Nephron (organoid): ENCODE results near the gene DNAJB14.

Source experiments
- H3K27ac Mint-ChIP-seq, 3 experiments: 2 replicates each; pipeline ENCODE4 v1.8.0; 2020; ENCODE audit warnings: mixed read lengths in 3 of 3, mild to moderate bottlenecking in 2 of 3, moderate library complexity in 1 of 3
- H3K27me3 Mint-ChIP-seq: 2 replicates; pipeline ENCODE4 v1.8.0; 2021; ENCODE audit warnings: low read depth, mild to moderate bottlenecking, moderate library complexity, mixed read lengths
- H3K36me3 Mint-ChIP-seq: 2 replicates; pipeline ENCODE4 v1.8.0; 2020; ENCODE audit warnings: low read depth, mixed read lengths
- H3K4me1 Mint-ChIP-seq: 2 replicates; pipeline ENCODE4 v1.8.0; 2020; ENCODE audit warnings: mixed read lengths
- H3K4me3 Mint-ChIP-seq, 3 experiments: 2 replicates each; pipeline ENCODE4 v1.8.0; 2020; ENCODE audit warnings: mild to moderate bottlenecking in 3 of 3, mixed read lengths in 3 of 3, moderate library complexity in 2 of 3
- H3K9me3 Mint-ChIP-seq: 2 replicates; pipeline ENCODE4 v1.8.0; 2020; ENCODE audit warnings: mixed read lengths
- CTCF ChIP-seq, 3 experiments: fragments of 200-600 bp; sonication (generic); IDR thresholded peaks; one replicate each; pipeline ENCODE4 v1.5.0; 2021; ENCODE audit warnings: antibody characterized with exemption in 3 of 3; ENCODE audit not compliant: unreplicated experiment in 3 of 3

Gene DNAJB14

GRCh38 chr4:99885687-99886086 is 60.7 kb downstream of the DNAJB14 start:
- Mint-ChIP-seq H3K4me3 (no peak overlapping the region), H3K27me3 (no peaks in the 10 kb centered on the region), H3K4me1 (no peaks in the 10 kb centered on the region), H3K27ac (no peak overlapping the region), H3K9me3 (no peaks in the 10 kb centered on the region), H3K36me3 (peaks cover 11% of the 10 kb centered on the region)
- no peak for TF ChIP-seq CTCF (IDR thresholded peaks at IDR 0.05; ENCODE audit: unreplicated experiment in 3 of 3)

GRCh38 chr4:99885063-99885664 is 61.3 kb downstream of the DNAJB14 start:
- Mint-ChIP-seq H3K4me1 (no peaks in the 10 kb centered on the region), H3K27ac (no peak overlapping the region), H3K9me3 (no peaks in the 10 kb centered on the region), H3K36me3 (peaks cover 16% of the 10 kb centered on the region), H3K27me3 (no peaks in the 10 kb centered on the region), H3K4me3 (no peak overlapping the region)
- TF ChIP-seq CTCF (IDR thresholded peaks at IDR 0.05; ENCODE audit: unreplicated experiment in 3 of 3) = peak; percentile 46 to 66 (median 49)

GRCh38 chr4:99879458-99879857 is 67.0 kb downstream of the DNAJB14 start:
- peaks cover 4% of the 10 kb centered on the region for H3K4me1 Mint-ChIP-seq
- H3K4me3 Mint-ChIP-seq = no peak overlapping the region
- TF ChIP-seq CTCF (IDR thresholded peaks at IDR 0.05; ENCODE audit: unreplicated experiment in 3 of 3) = no peak
- H3K9me3 Mint-ChIP-seq = no peaks in the 10 kb centered on the region
- H3K36me3 Mint-ChIP-seq = peaks cover 29% of the 10 kb centered on the region
- no peaks in the 10 kb centered on the region for H3K27me3 Mint-ChIP-seq
- peak overlapping the region in 2 of 3 experiments; percentile 87 to 90 for H3K27ac Mint-ChIP-seq

- peaks cover 29% of the 10 kb centered on the region for H3K36me3 Mint-ChIP-seq
- H3K4me3 Mint-ChIP-seq = no peak overlapping the region
- peaks cover 4% of the 10 kb centered on the region for H3K4me1 Mint-ChIP-seq
Measured at GRCh38 chr4:99878604-99879003, 67.8 kb downstream of the DNAJB14 start.

GRCh38 chr4:99876946-99877345 is 69.5 kb downstream of the DNAJB14 start:
- peaks cover 24% of the 10 kb centered on the region for H3K36me3 Mint-ChIP-seq
- H3K27ac Mint-ChIP-seq = no peak overlapping the region
- no peaks in the 10 kb centered on the region for H3K9me3 Mint-ChIP-seq
- H3K4me3 Mint-ChIP-seq = no peak overlapping the region
- TF ChIP-seq CTCF (IDR thresholded peaks at IDR 0.05; ENCODE audit: unreplicated experiment in 3 of 3) = no peak
- peaks cover 3% of the 10 kb centered on the region for H3K27me3 Mint-ChIP-seq
- H3K4me1 Mint-ChIP-seq = peaks cover 4% of the 10 kb centered on the region

More at GRCh38 chr4:99878604-99879003, 67.8 kb downstream of the DNAJB14 start:
- no peaks in the 10 kb centered on the region for H3K27me3 Mint-ChIP-seq
- TF ChIP-seq CTCF (IDR thresholded peaks at IDR 0.05; ENCODE audit: unreplicated experiment in 3 of 3) = no peak
- H3K9me3 Mint-ChIP-seq = no peaks in the 10 kb centered on the region
- H3K27ac Mint-ChIP-seq = peak overlapping the region; percentile 75 to 90 (median 87)

GRCh38 chr4:99875071-99875470 is 71.3 kb downstream of the DNAJB14 start:
- Mint-ChIP-seq H3K4me3 (no peak overlapping the region), H3K9me3 (no peaks in the 10 kb centered on the region), H3K4me1 (peaks cover 4% of the 10 kb centered on the region), H3K36me3 (peaks cover 12% of the 10 kb centered on the region), H3K27ac (no peak overlapping the region), H3K27me3 (peaks cover 3% of the 10 kb centered on the region)
- TF ChIP-seq CTCF (IDR thresholded peaks at IDR 0.05; ENCODE audit: unreplicated experiment in 3 of 3) = no peak
